ENCODE data around the gene CACNB3.

Gene CACNB3

DNA sequence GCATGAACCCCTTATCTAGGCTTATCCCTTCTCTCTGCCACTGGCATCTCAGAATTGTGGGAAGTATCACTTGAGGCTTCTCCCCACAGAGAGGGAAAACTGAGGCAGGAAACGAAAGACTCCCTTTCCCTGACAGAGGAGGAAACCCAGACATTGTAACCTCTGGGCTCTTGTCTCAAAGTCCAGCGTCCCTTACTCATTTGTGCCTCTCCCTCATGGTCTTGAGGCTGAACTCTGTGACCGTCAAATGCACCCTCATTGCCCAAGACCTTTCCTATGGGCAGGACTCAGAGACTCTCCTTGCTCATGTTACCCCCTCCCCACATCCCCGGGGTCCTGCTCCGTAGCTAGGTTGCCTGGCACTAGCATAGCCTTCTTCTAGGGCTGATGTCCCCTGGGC is 3.8 kb downstream of the CACNB3 start:
- Histone ChIP-seq H3K4me2 (ENCODE audit: low read length) (no peak overlapping the region), H3F3A (ENCODE audit: control insufficient read depth, insufficient read depth) (peaks cover 9% of the 10 kb centered on the region; the same call in 1 of the 2 replicates), H3K27ac (ENCODE audit: low read depth, low read length) (no peak overlapping the region), H3K4me1 (ENCODE audit: control insufficient read depth, low read length) (peaks cover 23% of the 10 kb centered on the region), H3K4me3 (ENCODE audit: low read length) (no peak overlapping the region), H3K27me3 (ENCODE audit: control insufficient read depth, low read length) (peaks cover 14% of the 10 kb centered on the region), H3K36me3 (ENCODE audit: control insufficient read depth, low read length) (no peaks in the 10 kb centered on the region; the same call in 1 of the 2 replicates), H3K9me3 (ENCODE audit: control insufficient read depth, insufficient read depth, low read length) (no peaks in the 10 kb centered on the region), H4K20me1 (ENCODE audit: control insufficient read depth, insufficient read depth, low read depth, low read length) (no peaks in the 10 kb centered on the region), H3K79me2 (ENCODE audit: control insufficient read depth, low read length) (no peaks in the 10 kb centered on the region), H3K9me2 (replicated peaks; ENCODE audit: control insufficient read depth, low read length) (no peaks in the 10 kb centered on the region)
- TF ChIP-seq, protein P1, sequence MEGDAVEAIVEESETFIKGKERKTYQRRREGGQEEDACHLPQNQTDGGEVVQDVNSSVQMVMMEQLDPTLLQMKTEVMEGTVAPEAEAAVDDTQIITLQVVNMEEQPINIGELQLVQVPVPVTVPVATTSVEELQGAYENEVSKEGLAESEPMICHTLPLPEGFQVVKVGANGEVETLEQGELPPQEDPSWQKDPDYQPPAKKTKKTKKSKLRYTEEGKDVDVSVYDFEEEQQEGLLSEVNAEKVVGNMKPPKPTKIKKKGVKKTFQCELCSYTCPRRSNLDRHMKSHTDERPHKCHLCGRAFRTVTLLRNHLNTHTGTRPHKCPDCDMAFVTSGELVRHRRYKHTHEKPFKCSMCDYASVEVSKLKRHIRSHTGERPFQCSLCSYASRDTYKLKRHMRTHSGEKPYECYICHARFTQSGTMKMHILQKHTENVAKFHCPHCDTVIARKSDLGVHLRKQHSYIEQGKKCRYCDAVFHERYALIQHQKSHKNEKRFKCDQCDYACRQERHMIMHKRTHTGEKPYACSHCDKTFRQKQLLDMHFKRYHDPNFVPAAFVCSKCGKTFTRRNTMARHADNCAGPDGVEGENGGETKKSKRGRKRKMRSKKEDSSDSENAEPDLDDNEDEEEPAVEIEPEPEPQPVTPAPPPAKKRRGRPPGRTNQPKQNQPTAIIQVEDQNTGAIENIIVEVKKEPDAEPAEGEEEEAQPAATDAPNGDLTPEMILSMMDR (IDR thresholded peaks at IDR 0.05; ENCODE audit: low read depth, low read length, poor library complexity, severe bottlenecking) = no peak

DNA sequence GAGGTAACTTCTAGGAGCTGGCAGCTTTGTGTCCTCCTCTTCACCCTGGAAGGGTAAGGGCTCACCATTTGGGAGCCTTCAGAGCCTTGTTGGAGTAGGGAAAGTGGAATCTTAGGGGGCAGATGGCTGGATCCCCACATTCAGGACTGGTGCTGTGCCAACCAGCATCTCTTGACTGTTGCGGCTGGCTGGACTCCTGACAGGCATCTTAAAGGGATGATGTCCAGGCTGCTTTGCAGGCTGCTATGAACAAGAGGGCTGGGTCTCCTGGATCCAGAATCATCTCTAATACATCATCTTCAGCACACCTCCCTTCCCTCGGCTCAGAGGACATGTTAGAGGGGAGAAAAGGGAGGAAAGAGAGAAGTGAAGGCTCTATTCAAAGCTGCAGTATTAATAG is 4.4 kb downstream of the CACNB3 start:
- Histone ChIP-seq H3K27me3 (ENCODE audit: control insufficient read depth, low read length) (peaks cover 8% of the 10 kb centered on the region; the same call in 1 of the 2 replicates), H3K79me2 (ENCODE audit: control insufficient read depth, low read length) (no peaks in the 10 kb centered on the region), H3K4me1 (ENCODE audit: control insufficient read depth, low read length) (peaks cover 19% of the 10 kb centered on the region), H3K9me2 (replicated peaks; ENCODE audit: control insufficient read depth, low read length) (no peaks in the 10 kb centered on the region), H3F3A (ENCODE audit: control insufficient read depth, insufficient read depth) (0 out of 2 replicates have a peak, but pooled peaks cover 4% of the 10 kb centered on the region), H4K20me1 (ENCODE audit: control insufficient read depth, insufficient read depth, low read depth, low read length) (no peaks in the 10 kb centered on the region), H3K4me2 (ENCODE audit: low read length) (no peak overlapping the region), H3K4me3 (ENCODE audit: low read length) (no peak overlapping the region), H3K27ac (ENCODE audit: low read depth, low read length) (no peak overlapping the region), H3K9me3 (ENCODE audit: control insufficient read depth, insufficient read depth, low read length) (no peaks in the 10 kb centered on the region), H3K36me3 (ENCODE audit: control insufficient read depth, low read length) (no peaks in the 10 kb centered on the region; the same call in 1 of the 2 replicates)
- no peak for TF ChIP-seq EZH2phosphoT487 (IDR thresholded peaks at IDR 0.05; ENCODE audit: borderline replicate concordance, low read length)
- TF ChIP-seq, protein P1 (IDR thresholded peaks at IDR 0.05; ENCODE audit: low read depth, low read length, poor library complexity, severe bottlenecking) = no peak

DNA sequence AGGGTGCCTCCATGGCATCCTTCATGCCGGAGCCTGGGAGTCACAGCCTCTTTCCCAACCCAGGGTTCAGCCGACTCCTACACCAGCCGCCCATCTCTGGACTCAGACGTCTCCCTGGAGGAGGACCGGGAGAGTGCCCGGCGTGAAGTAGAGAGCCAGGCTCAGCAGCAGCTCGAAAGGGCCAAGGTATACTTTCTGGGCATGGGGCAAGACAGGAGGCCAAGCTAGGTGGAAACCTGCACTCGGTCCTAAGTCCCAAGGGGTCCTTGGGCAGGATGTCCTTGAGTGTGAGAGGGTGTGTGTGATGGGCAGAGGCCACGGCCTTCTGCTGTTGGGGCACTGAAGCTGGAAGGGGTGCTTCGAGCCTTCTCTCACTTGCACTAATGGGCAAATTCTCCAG is 5.0 kb downstream of the CACNB3 start:
- no peak for TF ChIP-seq EZH2phosphoT487 (IDR thresholded peaks at IDR 0.05; ENCODE audit: borderline replicate concordance, low read length)
- TF ChIP-seq, protein P1 (IDR thresholded peaks at IDR 0.05; ENCODE audit: low read depth, low read length, poor library complexity, severe bottlenecking) = no peak
- Histone ChIP-seq H3K4me2 (ENCODE audit: low read length) (no peak overlapping the region), H3K27ac (ENCODE audit: low read depth, low read length) (no peak overlapping the region), H3K79me2 (ENCODE audit: control insufficient read depth, low read length) (no peaks in the 10 kb centered on the region), H4K20me1 (ENCODE audit: control insufficient read depth, insufficient read depth, low read depth, low read length) (no peaks in the 10 kb centered on the region), H3K9me3 (ENCODE audit: control insufficient read depth, insufficient read depth, low read length) (no peaks in the 10 kb centered on the region), H3K36me3 (ENCODE audit: control insufficient read depth, low read length) (peaks cover 4% of the 10 kb centered on the region; the same call in 1 of the 2 replicates), H3K4me3 (ENCODE audit: low read length) (no peak overlapping the region), H3F3A (ENCODE audit: control insufficient read depth, insufficient read depth) (0 out of 2 replicates have a peak, but pooled peaks cover 4% of the 10 kb centered on the region), H3K9me2 (replicated peaks; ENCODE audit: control insufficient read depth, low read length) (no peaks in the 10 kb centered on the region), H3K27me3 (ENCODE audit: control insufficient read depth, low read length) (peaks cover 5% of the 10 kb centered on the region; the same call in 1 of the 2 replicates), H3K4me1 (ENCODE audit: control insufficient read depth, low read length) (peaks cover 15% of the 10 kb centered on the region)

All from DOHH2 (cell line).